ENCODE data around the gene GNB1L.
"Not testable (repeated sequence)": the region's sequence is repeated elsewhere in the genome, so short reads cannot be mapped to it uniquely, and the experiment has no call there.

The GNB1L gene

DNA sequence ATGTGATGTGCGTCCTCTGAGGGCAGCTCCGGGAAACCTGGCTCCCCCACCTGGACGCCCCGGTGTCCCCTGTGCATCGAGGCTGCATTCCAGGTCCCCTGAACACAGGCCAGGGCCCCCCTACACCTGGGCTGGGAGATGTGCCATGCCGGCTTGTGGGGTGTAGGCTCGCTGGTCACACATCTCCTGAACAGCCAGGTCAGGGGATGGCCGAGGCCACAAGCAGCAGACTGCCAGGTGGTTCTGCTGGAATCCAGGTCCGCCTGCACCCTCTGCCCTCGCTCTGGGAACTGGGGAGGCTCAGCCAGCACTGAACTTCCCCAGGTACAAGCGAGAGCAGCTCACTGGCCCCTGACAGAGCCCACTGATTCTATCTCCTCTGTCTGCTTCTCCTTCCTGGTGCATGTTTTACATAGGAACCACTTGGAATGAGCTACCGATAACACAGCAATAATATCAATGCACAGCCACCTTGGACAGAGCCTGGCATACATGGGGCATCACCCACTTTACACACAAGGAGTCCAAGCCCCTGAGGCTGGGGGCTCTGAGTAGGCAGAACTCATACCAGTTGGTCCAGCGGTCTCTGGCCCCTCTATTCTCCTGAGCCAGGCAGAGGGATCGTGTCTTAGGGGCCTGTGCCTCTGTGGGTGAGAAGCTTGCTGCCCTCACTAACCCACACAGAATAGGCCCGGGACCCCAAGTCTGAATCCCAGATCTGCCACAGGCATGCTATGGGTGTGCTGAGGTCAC, 47.3 kb downstream of the GNB1L start:
- no peak for DNase-seq

DNA sequence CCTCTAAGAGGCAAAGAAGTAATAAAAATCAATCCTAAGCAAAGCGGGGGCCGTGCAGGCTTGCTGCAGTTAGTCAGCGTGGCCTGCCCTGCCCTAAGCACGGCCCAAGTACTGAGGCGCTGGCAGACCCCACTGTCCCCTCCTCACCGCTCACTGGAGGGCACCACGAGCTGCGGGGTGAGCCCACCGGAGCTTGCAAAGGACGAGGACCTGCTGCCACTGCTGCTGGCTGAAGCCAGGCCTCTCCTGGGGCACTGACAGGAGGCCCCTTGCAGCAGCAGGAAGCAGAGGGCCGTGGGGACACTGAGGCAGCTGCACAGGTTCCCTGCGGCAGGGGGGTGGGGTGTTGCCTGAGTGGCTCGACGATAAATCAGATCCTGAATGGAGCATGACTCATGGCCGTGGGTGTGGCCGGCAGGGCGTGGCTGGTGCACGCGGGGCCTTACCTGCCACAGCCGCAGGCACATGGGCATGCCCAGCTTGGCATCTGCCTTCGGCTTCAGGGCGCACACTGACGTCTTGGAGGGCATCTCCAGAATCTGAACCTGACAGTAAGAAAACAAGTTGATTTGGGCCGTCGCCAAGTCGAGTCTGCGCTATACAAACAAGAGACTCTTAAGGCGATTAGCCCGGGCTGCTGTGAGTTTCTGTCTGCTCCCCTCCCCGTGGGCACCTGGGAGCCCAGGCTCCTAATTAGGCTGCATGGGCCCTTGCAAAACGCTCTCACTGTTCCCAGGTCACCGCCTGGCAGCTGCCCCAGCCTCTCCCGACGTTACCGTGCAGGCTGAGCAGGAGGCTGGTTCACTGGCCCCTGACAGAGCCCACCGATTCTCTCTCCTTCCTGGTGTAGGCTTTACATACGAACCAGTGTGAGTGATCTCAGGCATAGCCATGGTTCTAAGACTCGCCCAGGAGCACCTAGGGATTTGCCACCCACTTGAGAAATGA, 48.2 kb downstream of the GNB1L start:
- no peak for DNase-seq

DNA sequence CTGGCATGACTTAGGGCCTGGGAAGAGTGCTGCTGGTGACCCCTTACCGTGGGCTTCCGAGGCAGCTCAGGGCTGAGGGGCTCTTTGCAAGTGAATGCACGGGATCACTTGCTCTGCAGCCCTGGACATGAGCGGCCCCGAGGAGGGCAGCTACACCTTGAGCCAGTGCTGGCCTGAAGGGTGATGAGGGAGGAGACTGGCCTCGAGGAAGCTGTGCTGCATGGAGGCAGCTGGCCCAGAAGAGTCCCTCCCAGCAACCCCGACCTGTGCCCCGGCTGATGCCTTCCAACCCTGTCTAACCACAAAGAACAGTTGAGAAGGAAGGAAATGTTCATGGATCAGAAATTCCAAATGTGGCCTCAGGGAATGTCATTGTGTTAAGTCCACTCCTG, 48.9 kb downstream of the GNB1L start:
- no peak for DNase-seq

DNA sequence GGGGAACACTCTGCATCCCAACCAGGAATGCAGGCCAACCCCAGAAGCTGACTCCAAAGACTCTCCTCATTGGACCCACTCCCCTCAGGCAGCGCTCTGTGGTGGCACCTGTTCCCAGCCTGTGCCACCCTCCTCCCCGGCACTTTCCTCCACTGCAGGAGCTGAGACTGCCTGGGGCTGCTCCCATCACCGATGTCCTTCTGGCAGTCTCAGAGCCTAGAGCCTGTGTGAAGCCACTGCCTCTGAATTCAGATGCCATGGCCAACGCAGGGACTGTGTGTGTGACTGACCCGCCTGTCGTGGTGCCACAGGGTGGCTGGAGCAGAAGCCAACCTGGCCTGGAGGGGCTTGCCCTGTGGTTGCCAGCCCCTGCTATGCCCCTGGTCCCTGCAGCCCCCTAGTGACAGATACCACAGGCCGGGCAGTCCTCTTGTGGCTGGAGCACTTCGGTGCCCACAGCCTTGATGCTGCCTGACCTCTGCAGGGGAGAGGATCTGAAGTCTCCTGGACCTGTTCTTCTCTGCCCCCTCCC, 50.9 kb downstream of the GNB1L start:
- DNase-seq = no peak

DNA sequence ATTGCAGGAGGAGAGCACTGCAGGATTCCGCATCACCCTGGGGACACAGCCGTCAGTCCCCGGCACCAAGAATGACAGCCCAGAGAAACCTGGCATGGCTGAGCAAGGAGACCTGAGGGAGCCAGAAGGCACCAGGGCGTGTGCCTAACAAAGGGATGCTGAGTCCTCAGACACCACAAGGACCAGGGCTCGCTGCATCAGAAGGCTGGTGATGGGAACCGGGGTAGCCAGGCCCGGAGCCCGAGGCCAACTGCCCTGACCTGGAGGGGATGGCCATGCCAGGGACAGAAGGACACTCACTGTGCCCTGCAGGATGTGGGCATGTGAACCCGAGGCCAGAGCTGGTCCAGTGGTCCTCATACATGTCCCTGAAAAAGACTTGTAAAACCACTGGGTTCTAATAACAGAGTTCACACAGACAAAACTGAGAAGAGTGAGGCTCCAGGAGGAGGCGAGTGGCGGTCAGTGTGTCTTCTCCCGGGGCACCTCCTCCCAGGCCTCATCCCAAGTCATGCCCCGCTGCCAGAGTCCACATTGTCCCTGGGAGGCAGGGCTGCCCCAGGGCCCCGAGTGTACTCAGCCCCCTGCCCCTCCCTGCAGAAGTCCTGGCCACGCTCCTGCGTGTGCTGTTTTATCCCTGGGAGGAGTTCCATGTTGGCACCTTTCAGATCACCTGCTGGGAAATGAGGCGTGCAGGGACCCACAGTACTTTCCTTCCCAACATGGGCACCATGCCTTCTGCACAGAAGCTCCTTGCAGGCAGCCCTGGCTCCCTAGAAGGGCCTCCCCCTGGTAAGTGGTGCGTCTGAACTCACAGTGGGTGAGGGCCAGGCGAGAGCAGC, 51.6 kb downstream of the GNB1L start:
- no peak for DNase-seq

DNA sequence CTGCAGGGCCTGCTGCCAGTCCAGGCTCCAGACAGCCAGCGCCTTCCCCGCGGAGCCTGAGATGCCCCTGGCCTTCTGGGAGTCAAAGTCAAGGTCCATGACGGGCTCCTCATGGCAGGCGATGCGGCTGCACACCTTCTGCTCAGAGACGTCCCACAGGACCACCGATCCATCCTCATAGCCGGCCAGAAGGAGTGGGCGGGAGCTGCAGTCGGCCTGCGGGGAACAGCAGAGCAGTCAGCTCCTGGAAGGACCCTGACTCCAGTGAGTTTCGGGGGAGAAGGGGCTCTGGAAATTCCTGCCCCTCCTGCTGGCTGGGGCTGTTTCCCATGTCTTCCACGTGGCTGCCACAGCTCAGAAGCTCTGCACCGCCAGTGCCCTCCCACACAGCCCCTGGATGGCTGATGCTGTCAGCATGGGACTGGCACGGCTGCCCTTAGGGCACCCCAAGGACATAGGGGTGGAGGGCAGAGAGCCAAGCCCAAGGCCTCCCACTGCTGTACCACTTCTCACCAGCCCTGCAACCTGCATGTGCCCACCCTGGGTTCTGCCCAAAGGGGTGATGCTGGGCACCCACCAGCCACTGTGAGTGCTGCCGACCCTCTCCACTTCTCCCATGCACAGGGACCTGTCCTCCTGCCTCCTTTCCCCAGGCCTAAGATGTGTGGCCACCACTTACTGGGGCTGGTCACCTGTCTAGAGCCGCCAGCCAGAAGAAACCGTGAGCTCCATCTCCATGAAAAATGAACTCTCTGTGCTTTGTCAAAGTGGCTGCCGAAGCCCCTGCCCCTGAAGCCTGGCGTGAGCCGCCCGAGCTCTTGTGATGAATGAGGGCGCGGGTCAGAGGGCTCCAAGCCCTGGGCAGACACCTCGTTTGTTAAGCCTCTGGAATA, 52.4 kb downstream of the GNB1L start:
- no peak for DNase-seq

DNA sequence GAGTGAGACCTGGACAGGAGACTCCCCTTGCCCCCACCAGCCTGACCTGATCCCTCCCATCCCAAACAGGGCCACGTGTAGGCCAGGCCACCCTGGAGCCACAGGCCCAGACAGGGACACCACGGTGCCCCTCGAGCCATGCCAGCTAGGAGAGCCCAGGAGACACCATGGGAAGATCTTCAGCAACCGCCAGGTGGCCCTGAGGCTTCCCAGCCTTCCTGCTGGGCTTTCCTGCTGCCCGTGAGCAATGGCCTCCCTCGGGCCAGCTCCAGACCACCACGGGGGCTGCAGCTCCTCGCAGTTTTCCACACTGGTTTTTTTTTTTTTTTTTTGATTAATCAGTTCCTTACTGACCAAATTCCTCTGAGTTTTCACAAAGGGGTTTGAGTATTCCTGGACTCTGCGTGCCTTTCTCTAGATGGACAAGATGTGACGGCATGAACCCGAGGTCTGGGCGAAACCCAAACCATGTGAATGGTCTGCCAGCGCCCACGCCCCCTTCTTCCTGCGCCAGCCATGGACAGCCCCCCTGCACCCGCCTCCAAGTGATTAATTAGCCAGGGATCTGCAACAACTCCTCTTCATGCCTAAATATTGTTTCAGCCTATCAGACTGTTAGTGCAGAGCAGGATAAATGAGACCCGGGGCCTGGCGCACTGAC, 53.2 kb downstream of the GNB1L start:
- no peak for DNase-seq

DNA sequence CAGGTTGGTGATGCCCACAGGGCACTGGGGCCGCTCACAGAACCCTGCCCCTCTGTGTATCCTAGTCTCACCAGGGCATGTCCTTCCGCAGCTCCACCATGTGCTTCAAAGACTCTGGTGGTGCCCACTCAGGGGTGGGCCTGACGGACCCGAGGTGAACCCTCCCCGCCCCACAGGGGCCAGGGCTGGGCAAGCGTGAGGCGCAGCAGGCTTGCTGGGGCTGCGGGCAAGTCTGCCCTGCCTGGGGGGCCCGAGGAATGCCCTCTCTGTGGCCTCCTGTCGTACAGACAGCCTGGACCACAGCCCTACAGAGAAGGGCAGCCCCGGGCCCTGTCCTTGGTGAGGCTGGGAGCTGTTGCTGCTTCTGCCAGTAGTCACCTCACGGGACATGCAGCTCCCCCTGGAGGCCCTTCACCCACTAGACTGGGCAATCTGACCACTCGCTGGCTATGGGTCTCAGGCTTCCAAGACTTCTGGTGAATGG, 53.9 kb downstream of the GNB1L start:
- DNase-seq = no peak

DNA sequence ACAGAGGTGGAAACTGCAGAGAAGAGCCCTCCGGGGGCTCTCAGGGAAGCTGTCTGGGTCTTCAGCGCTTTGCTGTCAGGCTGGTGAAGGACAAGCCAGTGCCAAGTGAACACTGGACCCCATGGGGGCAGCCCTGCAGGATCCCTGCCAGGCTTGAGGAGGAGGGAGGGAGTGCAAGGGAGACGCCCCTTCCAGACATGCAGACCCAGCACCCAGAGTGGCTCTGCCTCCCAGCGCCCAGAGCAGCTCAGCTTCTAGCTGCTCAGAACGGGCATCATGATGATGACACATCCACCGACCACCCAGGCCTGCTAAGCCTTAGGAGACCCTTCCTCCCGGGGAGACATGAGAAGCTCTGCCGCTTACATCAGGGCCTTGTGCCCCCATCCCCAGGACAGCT, 54.4 kb downstream of the GNB1L start:
- no peak for DNase-seq

DNA sequence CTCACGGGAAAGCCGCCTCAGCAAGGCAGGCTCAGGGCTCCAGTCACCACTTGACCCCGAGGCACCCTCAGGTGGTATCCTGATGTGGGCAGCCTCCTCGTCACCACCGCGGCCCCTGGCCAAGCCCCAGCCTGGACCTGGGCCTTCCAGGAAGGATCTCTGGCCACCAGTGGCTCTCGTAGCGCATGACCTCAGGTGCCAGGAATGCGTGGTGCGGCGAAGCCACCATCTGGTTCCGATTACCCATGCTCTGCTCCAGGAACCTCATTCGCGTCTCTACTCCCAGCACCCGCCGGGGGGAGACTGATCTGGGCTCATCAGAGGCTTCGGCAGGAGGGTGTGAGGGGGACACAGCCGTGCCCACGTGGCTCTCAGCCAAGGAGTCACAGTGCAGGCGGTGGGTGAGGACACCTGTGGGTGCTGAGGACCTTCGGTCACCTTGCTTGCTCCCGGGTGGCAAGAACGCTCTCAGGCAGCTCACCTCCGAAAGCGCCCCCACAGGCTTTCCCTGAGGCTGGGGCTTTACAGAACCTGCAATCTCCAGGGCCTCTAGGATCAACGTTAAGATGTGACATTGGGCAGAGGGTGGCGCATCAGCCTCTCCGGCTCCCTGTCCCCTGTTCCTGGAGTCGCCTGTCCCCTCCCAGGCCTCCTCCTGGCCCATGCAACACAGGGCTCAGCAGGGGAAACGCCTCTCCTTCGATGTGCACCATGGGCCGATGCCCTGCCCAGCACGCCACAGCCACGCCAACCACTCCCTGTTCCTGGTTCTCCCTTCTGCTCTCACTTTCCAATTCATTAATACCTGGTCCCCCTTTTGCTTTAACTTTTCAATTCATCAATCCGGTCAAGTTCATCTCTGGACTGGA, 55.1 kb downstream of the GNB1L start:
- no peak for DNase-seq

DNA sequence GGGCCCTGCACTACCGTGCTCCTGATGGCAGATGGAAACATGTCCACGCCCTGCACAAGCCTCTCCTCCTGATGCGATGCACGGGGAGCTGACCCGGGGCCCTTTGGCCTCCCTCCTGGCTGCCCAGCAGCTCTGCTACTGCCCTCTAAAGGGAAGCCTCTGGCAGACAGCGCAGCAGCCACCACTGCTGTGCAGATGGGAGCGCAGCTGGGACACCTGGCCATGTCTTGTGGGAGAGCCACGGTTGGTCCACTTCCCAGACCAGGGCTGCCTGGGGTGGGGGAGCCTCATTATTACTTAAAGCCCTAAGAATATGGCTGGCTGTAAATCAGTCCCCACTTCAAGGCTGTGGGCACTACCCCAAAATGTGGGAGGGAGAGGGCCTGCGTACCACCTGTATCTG, 55.8 kb downstream of the GNB1L start:
- DNase-seq = no peak

DNA sequence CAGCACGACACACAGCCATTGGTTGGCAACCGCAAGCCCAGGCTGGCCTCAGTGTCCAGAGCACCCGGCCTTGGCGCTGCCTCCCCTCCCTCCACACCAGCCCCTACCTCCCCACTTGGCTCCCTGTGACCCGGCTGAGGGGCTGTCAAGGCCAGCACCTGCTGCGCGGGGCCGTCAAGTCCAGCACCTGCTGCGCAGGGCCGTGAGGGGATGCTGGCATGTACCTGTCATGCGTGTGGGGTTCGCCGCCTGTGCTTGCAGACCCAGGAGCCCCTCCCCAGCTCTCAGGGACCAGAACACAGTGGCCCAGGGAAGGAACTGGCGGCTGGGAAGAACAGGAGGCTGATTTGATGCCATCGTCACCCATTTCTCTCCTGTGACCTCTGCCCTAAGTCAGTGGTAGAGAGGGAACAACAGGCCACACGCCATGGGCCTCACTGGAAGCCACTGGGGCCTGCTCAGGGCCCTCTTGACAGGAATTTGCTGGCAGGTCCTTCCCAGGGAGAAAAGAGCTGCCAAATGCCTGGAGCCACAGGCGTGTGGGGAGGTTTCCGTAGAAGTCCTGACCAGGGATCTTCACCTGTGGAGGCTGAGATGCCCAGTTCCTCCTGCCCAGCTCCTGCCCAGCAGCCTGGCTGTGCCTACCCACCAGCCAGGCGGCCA, 56.5 kb downstream of the GNB1L start:
- DNase-seq = no peak

DNA sequence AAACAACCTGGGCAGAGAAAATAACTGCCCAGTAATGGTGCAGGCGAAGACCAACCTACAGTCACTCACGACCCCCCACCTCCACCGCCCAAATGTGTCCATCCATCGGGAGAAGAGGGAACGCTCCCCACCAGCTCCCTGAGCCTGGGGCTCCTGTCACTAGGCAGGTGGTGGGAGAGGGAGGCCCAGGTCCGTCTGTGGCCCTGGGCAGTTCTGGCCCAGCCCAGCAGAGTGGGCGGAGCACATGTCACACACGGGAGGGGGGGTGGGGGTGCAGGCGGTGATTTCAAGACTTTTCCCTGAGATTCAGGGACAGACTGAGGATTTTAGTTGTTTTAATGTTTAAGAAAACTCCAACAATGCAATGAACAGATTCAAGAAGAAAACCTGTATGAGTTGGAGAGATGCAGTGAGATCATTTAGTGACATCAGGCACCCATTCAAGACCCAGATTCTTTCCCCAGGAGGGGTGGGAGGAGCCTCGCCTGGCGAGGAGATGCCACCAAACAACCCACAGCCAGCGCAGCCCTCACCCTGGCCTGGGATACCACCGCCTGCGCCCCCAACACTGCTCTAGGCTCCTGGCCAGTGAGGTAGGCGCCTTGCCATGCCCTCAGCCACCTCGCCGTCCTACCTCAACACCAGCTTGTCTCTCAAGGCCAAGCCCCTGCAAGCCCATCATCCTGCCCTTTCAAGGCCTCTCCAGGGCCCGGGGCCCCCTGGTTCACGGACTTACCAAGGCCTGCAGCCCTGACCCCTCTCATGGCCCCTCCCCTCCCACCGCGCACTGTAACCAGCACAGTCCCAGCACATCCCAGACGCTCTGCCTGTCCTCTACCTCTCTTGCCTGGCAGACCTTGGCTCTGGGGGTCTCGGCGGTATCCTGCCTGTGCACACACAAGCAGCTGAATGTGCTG, 57.3 kb downstream of the GNB1L start:
- DNase-seq = no peak

DNA sequence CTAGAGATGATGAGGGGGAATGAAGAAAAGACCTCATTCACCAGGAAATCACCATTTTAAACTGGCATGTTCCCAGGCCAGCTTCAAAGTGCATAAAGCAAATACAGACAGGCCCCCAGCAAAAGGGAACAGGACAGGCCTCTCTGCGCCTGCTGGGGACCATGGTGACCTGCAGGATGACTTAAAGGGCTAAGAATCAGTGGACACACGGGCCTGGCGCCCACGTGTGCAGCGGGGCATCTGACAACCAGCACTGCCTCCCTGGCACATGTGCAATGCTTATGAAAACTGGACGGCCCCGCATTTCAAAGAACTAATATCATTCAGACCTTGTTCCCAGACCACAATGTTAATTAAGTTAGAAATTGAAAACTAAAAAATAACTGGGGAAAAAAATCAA, 58.5 kb downstream of the GNB1L start:
- no peak for DNase-seq

DNA sequence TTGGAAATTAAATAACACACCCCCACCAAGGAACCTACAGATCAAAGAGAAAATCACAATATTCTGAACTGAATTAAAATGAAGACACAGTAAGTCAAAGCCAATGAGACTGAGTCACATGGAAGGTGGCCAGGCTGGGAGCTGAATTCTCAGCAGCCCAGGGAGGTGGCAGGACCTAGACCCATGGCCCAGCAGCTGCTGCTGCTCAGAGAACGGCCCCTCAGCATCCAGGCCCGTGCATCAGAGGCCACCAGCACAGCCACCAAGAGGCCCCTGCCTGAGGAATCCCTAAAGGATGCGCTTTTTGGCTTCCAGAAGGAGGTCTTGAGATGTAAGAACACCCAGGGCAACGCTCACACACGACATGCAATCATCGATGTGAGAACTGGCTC, 59.1 kb downstream of the GNB1L start:
- DNase-seq = no peak

DNA sequence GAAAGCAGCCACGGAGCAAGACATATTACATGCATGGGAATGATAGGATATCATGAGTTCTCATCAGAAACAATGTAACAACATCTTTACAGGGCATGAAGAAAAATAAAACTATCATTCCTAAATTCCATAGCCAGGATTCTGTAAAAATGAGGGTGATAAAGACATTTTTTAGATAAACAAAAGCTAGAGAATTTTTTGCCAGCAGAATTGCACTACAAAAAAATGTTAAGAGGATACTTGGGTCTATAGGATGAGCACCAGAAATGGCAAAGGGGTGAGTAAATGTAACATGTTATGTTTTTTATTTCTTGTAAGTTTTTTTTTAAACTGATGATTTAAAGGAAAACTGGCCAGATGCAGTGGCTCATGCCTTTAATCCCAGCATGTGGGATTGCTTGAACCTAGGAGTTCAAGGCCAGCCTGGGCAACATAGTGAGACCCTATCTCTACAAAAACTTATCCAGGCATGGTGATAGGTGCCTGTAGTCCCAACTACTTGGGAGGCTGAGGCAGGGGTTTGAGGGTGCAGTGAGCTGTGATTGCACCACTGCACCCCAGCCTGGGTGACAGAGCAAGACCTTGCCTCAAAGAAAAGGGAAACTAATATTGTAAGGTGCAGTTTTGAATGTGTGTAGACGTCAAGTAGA, 60.9 kb downstream of the GNB1L start:
- DNase-seq = no peak

DNA sequence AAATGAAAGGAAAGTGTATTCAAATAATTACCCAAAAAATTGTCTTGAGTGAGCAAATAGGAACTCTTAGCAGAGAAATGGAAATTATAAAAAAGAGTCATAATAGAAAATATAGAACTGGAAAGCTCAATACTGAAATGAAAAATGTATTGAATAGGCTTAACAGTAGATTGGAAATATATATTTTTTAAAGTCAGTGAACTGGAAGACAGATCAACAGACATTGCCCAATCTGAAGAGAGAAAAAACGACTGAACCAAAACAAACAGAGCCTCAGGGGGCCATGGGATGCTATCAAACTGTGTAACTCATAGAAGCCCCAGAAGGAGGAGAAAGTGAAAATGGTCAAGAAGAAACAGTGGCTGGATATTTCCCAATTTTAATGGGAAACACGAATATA, 61.5 kb downstream of the GNB1L start:
- DNase-seq = no peak

DNA sequence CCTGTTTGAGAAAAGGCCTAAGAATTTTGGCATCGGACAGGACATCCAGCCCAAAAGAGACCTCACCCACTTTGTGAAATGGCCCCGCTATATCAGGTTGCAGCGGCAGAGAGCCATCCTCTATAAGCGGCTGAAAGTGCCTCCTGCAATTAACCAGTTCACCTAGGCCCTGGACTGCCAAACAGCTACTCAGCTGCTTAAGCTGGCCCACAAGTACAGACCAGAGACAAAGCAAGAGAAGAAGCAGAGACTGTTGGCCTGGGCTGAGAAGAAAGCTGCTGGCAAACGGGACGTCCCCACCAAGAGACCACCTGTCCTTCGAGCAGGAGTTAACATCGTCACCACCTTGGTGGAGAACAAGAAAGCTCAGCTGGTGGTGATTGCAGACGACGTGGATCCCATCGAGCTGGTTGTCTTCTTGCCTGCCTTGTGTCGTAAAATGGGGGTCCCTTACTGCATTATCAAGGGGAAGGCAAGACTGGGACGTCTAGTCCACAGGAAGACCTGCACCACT, 62.2 kb downstream of the GNB1L start:
- not testable (repeated sequence) for DNase-seq

All from SIG-M5 (cell line).